ENCODE data around the gene FBXO9.

The FBXO9 gene

GRCh38 chr6:53143710-53144109 is 78.5 kb downstream of the FBXO9 start:
- no peak overlapping the region for H3K4me3 ChIP-seq (ENCODE audit: low read depth, low read length)
- no peak for DNase-seq (ENCODE audit: low read depth)

GRCh38 chr6:53144802-53145201 is 79.6 kb downstream of the FBXO9 start:
- DNase-seq (ENCODE audit: low read depth) = no peak
- no peak overlapping the region for H3K4me3 ChIP-seq (ENCODE audit: low read depth, low read length)
- no peak for TF ChIP-seq CTCF (conservative IDR thresholded peaks at IDR 0.05; ENCODE audit: low read depth, low read length)

More at GRCh38 chr6:53143710-53144109, 78.5 kb downstream of the FBXO9 start:
- TF ChIP-seq CTCF (conservative IDR thresholded peaks at IDR 0.05; ENCODE audit: low read depth, low read length) = no peak

DNA sequence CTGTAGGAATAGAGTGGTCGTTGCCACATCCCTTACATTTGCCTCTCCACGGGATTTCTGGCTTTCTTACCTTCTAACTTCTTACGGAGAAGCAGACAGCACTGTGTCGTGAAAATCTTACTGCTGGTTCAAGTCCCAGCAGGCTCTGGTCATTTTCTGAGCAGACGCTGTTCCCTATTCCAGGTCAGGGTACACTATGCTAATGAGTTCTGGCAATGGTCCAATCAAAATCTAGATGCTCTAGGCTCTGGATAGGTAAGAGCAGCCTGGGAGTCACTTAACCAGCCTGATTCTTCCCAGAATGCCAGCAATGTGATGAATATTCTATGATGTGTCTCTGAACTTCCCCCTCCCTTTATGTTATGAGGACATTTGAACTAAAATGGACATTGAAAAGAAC is 83.5 kb downstream of the FBXO9 start, which contains the start of gene GCM1:
GCM1 (minus strand) TSS at position 158 of the 400 bp plus-strand sequence. CDS start 3,209 bp downstream, outside the sequence.
- no peak for DNase-seq (ENCODE audit: low read depth)
- TF ChIP-seq CTCF (conservative IDR thresholded peaks at IDR 0.05; ENCODE audit: low read depth, low read length) = no peak
- H3K4me3 ChIP-seq (ENCODE audit: low read depth, low read length) = no peak within 1 kb of the TSS

Data from choroid plexus epithelial cell (primary cell).